ENCODE results near the gene STAT5B.
A peak's percentile ranks its signal among the peaks of the same experiment; 100 is the strongest.
"Not testable (repeated sequence)": the region's sequence is repeated elsewhere in the genome, so short reads cannot be mapped to it uniquely, and the experiment has no call there.

Gene STAT5B

DNA sequence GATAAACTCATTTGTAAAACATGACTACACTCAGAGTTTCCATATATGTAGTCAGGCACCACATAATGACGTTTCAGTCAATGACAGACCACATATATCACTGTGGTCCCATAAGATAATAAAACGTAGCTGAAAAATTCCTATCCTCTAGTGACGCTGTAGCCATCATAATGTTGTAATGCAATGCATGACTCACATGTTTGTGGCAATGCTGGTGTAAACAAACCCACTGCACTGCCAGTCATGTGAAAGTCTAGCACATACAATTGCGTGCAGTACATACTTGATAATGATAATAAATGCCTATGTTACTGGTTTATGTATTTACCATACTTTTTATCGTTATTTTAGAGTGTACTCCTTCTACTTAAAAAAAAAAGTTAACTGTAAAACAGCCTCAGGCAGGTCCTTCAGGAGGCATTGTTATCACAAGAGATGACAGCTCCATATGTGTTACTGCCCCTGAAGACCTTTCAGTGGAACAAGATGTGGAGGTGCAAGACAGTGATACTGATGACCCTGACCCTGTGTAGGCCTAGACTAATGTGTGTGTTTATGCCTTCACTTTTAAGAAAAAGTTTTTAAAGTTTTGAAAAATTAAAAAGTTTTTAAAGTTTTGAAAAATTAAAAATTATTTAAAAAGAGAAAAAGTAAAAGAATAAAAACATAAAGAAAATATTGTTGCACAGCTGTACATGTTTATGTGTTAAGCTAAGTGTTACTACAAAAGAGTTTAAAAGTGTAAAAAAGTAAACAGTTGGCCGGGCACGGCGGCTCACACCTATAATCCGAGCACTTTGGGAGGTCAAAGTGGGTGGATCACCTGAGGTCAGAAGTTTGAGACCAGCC is 9.0 kb downstream of the STAT5B start:
- DNase-seq (ENCODE audit: low read depth), result no peak

DNA sequence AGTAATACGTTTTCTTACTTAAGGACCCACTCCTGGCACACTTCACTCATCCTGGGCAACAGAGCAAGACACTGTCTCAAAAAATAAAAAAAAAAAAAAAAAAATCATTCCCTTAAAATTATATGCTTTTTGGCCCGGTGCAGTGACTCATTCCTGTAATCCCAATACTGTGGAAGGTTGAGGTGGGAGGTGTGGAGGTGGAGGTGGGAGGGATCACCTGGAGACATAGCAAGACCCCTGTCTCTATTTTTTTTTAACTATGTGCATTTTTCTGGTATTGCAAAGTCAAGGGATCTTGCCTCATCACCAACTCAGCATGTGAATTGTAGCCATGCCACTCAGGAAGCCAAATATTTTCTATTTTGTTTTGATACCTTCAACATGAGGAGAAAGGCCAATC is 9.7 kb downstream of the STAT5B start:
- no peak for DNase-seq (ENCODE audit: low read depth)

DNA sequence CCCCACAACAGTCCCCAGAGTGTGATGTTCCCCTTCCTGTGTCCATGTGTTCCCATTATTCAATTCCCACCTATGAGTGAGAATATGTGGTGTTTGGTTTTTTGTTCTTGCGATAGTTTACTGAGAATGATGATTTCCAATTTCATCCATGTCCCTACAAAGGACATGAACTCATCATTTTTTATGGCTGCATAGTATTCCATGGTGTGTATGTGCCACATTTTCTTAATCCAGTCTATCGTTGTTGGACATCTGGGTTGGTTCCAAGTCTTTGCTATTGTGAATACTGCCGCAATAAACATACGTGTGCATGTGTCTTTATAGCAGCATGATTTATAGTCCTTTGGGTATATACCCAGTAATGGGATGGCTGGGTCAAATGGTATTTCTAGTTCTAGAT is 11.8 kb downstream of the STAT5B start:
- DNase-seq (ENCODE audit: low read depth), result not testable (repeated sequence)

DNA sequence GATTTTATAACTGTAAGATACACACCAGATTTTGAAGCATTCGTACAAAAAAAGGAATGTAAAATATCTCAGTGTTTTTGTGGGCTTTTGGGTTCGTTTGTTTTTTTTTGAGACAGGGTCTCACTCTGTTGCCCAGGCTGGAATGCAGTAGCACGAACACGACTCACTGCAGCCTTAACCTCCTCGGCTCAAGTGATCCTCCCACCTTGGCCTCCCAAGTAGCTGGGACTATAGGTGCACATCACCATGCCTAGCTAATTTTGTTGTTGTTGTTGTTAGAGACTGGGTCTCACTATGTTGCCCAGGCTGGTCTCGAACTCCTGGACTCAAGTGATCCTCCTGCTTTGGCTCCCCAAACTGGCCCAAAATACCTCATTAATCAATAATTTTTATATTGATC is 15.9 kb downstream of the STAT5B start:
- DNase-seq (ENCODE audit: low read depth), result no peak

DNA sequence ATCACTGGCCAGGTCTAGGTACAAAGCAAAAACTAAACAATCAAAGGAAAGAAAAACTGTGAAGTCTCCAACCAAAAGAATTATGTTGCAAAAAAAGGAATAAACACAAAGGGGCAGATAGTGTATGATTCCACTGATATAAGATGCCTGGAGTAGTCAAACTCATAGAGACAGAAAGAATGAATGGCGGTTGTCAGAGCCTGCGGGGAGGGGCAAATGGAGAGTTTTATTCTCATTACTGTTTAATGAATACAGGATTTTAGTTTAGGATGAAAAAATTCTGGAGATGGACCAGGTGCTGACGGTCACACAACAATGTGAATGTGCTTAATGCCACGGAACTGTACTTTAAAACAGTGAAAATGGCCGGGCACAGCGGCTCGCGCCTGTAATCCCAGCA is 20.7 kb downstream of the STAT5B start:
- no peak for DNase-seq (ENCODE audit: low read depth)

DNA sequence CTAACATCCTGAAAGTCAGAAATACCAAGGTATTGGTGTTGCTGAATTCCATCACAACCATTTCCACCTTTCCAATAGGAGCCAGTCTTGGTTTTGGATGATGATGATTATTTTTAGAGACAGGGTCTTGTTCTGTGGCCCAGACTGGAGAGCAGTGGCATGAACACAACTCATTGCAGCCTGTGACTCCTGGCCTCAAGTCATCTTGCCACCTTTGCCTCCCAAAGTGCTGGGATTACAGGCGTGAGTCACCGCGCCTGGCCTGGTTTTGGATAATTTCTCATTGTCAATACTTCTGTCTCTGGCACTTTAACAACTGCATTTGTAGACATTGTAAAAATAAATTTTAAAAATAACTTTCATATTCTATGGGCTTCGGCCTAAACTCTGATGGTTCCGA is 22.6 kb downstream of the STAT5B start:
- no peak for DNase-seq (ENCODE audit: low read depth)

DNA sequence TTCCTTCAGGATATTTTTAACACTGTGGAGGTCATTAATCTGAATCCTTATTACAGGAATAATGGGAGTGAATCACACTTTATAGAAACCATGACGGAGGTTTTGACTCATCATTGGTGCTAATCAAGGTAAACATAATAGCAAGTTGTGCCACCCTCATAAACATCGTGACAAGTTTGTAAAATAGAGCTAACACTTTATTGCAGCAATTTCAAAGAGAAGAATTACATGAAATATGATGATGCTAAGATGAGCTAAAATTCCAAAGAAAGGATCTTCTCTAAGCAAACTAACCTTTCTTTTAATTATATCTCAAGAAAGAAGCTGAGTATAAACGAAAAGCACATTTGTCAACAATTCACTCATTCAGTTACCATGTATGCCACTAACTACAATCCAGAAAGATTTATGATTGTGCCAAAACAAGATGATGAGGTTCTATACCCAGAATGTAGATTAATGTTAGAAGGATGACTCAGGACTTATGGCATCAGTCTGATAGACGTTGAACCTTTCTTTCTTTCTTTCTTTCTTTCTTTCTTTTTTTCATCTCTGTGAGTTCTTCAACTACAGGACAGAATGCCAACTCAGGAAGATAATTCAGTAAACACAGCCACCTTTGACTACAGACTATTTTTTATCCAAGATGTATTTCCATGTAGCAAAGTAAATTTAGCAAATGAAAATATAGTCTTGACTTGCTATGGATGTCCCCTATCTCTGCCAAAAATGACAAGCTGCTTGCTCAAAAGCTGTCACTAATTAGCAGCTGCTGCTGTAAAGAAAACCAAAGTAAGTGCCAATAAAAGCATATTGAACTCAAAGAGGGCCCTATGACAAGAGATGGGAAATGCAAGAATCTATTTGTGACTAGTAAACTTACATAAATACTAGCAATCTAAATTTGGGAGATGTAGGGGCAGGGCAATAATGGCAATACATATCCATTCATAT is 23.3 kb downstream of the STAT5B start:
- DNase-seq (ENCODE audit: low read depth), result no peak

DNA sequence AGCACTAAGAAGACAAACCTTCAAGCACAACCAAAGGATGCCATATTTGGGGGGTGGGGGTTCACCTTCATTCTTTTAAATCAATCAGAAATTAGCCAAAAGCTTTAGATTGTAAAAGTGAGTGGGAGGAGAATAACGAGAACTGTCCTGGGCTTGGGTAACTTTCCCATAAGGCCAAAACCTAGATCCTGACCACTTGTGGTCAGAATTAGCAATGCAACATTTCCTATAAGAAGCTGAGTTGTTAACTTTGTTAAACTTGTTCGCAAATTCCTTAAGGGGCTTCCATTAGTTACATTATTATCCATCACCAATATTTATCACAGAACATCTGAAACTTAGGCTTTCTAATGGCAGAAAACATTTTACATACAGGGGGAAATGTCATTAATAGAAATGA is 25.1 kb downstream of the STAT5B start:
- DNase-seq (ENCODE audit: low read depth), result no peak

DNA sequence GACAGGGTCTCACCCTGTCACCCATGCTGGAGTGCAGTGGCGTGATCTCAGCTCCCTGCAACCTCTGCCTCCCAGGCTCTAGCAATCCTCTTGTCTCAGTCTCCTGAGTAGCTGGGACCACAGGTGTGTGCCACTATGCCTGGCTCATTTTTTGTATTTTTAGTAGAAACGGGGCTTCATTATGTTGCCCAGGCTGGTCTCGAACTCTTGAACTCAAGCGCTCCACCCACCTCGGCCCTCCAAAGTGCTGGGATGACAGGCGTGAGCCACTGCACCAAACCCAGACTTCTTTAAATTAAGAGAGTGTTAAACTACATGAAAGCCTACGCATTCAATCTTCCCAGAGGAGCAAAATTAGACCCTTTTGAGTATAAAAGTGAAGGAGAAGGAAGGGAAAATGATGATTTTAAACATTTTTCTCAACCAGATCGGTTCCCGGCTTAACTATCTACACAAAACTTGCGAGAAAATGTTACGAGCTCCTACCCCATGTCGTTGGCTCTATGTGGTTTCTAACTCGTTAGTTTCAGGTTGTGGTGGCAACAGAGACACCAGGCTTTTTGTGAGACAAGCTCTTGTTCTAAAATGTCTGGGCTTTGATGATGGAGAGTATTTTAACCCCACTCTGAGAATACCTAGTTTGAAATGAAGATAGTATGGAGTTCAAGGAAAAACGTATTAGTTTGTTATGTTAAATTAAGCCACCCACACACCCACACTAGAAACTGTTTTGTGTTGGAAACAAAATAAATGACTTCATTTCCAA is 26.3 kb downstream of the STAT5B start:
- no peak for DNase-seq (ENCODE audit: low read depth)

DNA sequence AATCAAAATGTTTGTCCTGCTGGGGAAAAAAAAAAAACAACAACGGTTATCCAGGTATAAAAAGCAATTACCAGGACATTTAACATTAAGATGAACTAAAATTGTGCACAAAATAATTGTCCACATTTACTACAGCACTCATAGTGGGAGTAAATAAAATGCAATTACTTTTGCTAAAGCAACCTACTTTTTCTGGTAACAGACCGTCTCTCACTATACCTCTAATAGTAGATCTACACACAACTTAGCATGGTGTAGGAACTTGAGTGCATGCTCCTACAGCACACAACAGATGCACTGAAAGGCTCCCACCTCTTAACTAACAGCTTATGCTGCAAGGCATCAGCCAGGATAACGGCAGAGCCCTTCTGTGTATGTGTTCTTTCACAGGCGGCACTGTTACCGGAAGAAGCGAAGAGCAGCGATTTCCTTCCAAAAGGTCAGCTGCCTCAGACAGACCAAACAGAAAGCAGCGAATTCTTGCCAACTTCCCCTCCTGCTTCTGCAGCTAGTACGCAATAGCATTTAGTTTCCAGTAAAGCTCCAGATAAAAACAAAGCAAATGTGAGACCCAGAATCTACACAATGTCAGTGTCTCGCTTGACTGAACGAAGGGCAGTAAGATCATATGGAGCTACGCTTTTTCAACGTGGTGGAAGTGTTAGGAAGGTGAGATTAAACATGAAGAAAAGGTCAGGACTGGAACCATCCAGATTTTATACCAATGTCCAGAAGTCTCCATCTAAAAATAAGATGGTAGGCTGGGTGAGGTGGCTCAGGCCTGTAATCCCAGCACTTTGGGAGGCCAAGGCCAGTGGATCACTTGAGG is 27.6 kb downstream of the STAT5B start:
- DNase-seq (ENCODE audit: low read depth), result peak; percentile 43

DNA sequence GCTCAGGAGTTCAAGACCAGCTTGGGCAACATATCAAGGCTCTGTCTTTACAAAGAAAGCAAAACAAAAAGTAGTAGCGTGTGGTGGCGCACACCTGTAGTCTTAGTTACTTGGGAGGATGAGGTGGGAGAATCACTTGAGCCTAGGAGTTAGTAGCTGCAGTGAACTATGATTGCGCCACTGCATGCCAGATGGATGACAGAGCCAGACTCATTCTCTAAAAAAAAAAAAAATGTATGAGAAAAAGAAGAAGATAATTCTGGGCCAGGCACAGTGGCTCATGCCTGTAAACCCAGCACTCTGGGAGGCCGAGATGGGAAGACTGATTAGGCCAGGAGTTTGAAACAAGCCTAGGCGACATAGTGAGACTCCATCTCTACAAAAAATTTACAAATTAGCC is 28.5 kb downstream of the STAT5B start:
- no peak for DNase-seq (ENCODE audit: low read depth)

DNA sequence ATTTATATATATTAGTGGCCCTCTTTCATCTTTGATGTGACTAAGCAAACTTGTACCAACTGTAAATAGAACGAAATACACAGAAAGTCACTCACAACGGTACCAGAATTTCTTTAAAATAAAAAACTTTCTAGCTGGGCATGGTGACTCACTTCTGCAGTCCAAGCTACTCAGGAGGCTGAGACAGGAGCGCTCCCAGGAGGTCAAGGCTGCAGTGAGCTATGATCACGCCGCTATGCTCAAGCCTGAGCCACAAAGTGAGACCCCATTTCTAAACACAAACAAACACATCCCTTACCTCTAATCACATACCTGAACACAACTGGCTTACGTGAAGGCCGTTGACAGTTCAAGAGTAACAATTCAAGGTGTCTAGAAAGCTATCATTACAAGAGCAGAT is 29.7 kb downstream of the STAT5B start:
- DNase-seq (ENCODE audit: low read depth), result no peak

DNA sequence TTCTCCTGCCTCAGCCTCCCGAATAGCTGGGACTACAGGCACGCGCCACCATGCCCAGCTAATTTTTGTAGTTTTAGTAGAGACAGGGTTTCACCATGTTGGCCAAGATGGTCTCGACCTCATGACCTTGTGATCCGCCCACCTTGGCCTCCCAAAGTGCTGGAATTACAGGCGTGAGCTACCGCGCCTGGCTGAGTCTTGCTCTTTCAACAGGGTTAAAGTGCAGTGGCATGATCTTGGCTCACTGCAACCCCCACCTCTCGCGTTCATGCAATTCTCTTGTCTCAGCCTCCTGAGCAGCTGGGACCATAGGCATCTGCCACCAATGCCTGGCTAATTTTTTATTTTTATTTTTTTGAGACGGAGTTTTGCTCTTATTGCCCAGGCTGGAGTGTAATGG is 31.0 kb downstream of the STAT5B start:
- DNase-seq (ENCODE audit: low read depth), result not testable (repeated sequence)

DNA sequence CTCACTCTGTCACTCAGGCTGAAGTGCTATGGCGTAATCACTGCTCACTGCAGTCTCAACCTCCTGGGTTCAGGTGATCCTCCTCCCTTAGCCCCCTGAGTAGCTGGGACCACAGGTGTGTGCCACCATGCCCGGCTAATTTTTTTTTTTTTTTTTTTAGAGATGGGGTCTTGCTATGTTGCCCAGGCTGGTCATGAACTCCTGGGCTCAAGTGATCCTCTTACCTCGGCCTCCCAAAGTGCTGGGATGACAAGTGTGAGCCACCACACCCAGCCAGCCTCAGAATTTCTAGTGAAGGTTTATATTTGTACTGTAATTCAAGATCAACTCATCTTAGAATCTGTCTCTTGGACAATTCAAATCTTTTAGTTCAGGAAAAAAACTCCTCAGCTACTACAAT is 32.1 kb downstream of the STAT5B start:
- not testable (repeated sequence) for DNase-seq (ENCODE audit: low read depth)

DNA sequence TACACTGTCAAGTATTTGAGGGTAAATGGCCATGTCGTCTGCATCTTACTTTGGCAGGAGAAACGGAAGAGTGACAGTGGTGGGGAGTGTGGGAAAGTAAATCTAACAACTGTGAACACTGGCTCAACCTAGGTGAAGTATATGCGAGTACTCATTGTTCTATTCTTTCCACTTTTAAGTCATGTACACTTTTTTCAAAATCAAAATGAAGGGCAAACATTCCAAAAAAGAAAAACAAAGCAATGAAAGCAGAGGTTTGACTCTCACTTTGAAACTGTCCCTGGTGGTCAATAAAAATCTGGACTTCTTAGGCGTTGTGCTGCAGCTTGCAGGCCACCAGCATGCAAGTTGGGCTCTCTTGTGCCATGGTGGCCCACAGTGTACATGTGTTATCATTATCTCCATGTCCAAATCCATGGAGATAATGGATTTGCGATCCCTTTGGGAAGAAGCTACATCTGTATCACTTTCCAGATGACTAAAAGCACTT is 32.7 kb downstream of the STAT5B start:
- DNase-seq (ENCODE audit: low read depth), result no peak

DNA sequence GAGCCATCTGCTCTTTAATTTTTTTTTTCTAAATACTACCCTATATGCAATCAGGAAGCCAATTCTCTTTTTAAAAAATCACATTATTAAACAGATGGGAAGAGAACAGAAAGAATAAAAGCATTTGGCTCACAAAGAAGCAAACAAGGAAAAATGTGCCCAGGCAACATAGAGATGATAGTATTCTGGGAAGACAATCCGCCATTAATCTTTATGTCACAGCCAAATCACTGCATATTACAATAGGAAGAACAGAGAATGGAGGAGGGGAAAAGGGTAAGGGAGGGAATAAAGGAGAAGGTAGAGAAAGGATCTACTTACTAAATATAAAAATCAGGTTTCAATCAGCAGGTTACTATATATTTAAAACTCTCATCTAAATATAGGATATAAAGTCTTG is 34.3 kb downstream of the STAT5B start:
- DNase-seq (ENCODE audit: low read depth), result no peak

DNA sequence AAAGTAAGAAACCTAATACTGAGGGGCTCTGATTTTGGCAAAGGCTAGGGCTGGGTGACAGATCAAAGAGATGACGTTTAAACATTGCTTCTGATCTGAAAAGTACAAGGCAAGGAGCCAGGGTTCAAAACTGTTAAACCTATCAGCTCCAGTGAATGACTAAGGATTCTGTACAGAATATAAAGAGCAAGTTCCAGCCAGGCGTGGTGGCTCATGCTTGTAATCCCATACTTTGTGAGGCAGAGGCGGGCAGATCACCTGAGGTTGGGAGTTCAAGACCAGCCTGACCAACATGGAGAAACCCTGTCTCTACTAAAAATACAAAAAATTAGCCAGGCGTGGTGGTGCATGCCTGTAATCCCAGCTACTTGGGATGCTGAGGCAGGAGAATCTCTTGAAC is 35.3 kb downstream of the STAT5B start:
- not testable (repeated sequence) for DNase-seq (ENCODE audit: low read depth)

DNA sequence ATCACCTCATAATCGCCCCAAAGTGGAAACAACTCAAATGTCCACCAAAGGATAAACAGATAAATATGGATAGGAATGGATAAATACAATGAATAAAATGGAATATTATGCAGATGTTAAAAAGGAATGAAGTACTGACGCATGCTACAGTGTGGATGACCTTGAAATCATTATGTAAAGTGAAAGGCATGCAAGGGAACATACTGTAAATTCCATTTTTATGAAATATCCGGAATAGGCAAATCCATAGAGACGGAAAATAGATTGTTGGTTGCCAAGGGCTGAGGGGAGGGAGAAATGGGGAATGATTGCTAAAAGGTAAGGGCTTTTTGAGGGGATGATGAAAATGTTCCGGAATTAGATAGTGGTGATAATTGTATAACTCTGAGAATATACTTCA is 36.0 kb downstream of the STAT5B start:
- DNase-seq (ENCODE audit: low read depth), result no peak

DNA sequence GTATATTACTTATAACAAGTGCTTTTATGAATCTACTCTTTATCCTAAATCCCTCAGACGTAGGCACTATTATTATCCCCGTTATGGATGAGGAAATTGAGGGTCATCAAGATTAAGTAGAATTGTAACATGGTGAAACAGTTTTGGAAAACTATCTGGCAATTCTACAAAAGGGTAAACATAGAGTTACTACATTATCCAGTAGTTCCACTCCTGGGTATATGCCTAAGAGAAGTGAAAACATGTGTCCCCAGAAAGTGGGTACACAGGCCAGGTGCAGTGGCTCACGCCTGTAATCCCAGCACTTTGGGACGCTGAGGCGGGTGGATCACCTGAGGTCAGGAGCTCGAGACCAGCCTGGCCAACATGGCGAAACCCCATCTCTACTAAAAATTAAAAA is 36.6 kb downstream of the STAT5B start:
- DNase-seq (ENCODE audit: low read depth), result not testable (repeated sequence)

DNA sequence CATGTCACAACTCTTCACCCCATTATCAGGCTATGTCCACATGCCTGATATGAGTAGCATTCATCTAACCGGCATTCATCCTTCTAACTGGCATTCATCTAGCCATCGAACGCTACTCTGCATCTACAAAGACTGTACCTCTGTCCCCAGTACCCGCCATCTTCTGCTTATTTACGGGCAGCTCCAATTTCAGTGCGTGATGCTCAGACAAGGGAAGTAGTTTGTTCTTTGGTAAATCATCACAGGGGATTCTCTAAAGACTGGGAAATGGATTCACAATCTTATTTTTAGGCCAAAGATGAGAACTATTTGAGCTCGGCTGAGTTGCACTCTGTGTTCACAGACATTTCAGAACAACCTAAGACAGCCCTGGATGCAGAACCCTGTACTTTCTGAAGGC is 39.4 kb downstream of the STAT5B start:
- DNase-seq (ENCODE audit: low read depth), result no peak

DNA sequence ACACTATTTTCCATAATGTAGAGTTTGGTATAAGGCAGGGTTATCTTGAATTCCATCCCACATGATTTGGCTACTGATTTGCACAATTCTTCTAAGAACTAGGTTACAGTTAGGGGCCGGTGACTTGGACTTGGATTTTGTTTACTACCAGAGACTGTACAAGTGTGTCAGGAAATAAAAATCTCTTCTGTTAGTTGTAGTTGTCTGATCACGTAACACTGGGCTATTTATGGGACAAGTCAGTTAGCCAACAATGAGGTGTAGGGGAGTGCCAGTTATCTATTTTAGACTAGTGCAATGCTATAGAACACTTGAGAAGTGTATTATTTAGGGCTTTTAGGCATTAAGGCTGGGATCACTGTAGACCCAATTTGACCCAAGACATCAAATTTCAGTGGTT is 42.2 kb downstream of the STAT5B start:
- DNase-seq (ENCODE audit: low read depth), result no peak
